Measurements from ENCODE around the gene LMNA.
A peak's percentile ranks its signal among the peaks of the same experiment; 100 is the strongest.
"Not testable (repeated sequence)": the region's sequence is repeated elsewhere in the genome, so short reads cannot be mapped to it uniquely, and the experiment has no call there.

Gene LMNA

DNA sequence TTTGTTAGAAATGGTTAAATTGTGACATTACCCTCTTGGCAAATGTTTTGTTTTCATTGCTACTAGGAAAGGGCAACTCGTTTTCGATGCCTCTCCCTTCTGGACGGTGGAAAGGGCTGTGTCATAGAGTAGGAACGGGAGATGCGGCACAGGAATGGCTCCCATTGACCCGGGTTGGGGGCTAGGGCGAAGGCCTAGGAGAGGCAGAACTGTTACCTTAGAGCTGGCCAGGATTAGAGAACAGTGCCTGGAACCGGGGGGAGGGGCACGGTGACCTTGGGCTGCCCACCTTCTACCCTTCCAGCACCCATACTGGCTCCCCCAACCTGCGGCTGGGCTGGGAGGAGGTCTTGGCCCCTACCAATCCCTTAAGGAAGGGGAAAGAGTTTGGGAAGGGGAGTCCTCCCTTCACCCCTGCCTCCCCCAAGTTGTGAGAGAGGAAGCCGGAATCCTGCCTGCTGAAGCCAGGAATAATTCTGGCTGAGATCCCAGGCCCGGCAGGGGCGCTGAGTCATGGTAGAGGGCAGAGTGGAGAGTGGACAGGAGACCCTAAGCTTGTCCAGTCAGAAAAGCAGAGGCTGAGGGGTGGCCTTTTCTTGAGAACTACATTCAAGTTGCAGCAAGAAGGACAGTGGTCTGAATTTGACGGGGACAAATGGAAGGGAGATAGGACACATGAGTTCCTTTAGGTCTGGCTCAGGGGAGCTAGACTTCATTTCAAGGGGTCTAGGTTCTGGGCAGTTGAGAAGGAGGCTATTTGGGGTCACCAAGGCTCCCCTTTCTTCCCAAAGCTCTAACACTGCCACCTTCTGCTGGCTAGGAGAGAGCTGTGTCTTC, 8.2 kb downstream of the LMNA start:
- DNase-seq = no peak

DNA sequence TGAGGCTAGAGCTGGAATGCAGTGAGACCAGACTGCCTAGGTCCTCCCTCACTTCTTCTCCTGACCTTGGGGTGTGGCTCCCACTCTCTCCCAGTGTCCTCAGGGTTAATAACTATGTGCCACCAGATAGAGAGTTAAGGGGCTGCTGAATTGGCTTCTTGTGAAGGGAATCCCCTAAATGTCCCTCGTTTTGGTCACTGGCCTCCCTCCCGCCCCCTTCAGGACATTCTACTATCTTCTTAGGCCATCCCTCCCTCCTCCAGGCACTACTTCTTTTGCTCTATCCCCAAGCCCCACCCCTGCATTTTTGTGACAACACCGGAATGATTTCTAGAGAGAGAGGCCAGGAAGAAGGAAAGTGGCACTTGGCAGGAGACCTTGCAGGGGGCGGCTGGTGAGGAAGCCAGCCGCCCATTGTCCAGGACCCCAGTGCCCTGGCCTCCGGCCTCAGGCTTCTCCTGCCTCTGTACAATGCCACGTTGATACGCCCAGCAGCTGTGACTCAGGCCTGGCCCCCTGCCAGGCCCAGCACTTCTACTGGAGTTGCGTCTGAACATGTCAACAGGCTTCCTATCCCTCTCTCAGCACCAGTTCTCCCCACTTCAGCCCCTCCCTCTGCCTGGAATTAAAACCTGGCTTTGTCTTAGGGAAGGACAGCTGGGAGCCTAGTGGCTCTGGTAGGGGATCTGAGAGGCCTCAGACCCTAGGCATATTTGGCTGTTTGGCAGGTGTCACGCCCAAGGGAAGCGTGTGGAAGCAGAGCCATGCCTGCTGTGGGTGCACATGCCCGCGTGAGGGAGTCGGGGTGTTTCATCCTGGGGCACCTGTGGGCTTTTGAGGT, 9.1 kb downstream of the LMNA start:
- peak; percentile 95 for DNase-seq

DNA sequence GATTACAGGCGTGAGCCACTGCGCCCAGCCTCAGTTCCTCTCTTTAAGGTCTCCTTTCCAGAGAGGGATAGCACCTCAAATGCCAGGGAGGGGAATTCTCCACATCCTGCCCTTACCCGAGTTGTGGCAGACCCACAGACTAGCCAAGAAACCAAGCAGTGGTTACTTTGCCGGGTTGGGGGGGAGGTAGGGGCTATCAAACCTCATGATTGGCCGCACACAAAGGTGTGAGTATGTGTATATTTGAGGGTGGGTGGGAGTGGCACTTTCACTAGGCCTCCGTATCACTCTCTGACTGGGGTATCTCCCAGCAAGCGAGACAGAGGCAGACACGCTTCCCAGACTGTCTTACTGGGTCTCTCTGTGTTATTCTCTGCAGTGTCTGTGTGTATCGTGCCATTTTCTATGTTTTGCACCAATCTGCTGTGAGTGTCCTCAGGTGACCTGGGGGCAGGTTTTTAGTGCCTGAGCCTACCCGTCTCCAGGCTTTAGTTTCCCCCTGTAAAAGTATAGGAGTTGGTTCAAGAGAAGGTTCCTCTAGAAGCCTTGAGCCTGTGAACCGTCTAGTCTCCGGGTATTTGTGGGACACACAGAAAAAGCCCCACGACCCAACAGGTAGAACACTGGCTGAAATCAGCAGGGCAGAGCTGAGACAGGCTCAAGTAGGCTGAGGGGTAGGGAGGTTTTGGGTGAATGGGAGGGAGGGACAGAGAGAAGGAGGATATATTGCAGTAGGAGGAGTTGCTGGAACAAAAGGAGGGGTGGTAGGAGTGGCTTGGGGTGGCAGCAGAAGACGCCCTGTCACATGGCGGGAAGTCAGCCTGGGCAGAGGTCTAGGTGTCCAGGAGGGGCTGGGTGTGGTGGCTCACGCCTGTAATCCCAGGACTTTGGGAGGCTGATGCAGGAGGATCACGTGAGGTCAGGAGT, 10.3 kb downstream of the LMNA start:
- DNase-seq = peak; percentile 89

DNA sequence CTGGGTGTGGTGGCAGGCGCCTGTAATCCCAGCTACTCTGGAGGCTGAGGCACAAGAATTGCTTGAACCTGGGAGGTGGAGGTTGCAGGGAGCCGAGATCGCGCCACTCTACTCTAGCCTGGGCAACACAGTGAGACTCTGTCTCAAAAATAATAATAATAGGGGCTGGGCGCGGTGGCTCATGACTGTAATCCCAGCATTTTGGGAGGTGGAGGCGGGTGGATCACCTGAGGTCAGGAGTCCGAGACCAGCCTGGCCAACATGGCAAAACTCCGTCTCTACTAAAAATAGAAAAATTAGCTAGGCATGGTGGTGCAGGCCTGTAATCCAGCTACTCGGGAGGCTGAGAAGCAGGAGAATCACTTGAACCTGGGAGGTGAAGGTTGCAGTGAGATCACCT, 11.0 kb downstream of the LMNA start:
- not testable (repeated sequence) for DNase-seq

DNA sequence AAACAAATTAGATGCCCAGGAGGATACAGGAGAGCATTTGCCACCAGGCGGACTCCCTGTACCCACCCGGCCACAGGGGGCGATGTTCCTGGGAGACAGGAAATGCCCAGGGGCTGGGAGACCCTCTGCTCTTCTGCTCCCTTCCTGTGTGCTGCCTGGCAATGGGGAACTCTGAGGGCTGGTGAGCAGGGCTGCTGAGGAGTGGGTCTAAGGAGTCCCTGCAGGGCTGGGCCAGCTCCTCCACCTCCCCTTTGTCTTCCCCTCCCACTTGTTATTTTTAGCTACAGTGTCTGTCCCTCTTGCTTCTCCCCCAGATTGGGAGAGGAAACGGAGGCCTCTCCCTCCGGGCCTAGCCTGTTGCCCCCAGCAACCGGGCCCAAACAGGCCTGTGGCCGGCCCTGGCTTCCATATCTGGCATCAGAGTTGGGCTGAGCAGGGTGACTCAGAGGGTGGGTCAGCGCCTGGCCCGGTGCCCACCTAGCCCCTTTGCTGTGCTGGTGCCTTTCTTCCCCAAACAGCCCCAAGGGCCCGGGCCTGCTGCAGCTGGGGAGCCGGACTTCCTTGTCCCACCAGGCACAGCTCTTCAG, 11.6 kb downstream of the LMNA start:
- DNase-seq = peak; percentile 97

DNA sequence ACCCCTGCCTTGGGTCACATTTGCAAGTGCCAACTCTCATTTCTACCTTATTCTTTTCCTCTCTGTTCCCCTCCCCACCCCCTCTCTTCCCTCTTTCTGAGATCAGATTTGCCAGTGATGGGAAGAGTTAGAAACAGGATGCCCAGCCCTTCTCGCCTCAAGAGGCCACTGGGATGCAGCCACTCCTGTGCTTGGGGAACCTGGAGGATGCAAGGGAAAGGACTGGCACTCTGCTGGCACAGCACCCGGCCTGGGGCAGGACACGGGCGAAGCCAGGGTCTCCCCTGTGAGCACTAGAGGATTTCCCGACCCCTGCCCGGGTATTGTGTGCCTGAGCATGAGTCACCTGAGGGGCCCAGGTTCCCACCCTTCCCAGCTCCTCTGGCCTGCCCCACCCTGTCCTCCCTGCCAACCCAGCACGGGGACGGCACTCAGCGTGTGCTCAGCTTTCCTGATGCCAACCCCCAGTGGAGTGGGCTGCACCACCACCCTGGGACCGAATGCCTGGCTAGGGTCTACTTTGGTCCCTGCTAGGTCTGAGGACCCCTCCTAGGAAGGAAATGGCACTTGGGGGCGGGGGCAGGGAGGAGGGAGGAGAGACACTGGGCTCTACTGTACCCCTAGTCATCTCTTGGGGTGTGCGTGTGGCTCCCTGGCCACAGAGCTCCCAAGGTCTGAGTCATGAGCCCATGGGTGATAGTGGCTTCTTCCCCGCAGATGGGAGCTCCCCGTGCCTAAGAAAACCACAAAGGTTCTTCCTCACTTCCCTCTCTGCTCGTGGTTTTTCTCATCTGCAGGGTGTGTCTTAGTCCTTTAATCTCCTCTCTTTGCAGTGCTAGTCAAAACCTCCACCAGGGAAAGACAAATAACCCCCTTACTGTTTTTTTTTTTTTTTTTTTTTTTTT, 12.4 kb downstream of the LMNA start:
- DNase-seq = peak; percentile 97

DNA sequence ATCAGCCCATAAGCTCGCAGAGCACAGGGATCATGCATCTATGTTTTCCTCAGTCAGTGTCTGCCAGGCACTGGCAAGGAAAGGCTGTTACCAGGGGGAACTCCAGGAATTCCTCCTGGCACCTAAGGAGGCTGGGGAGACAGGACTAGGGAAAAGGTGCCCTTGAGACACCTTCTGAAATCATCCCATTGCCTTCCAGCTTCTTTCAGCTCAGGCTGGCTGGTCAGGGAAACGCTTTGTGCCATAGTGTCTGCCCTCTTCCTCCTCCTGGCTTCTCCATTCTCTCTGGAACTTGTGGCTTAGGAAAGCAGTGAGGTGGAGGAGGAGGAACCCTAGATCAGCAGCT, 13.8 kb downstream of the LMNA start:
- no peak for DNase-seq

DNA sequence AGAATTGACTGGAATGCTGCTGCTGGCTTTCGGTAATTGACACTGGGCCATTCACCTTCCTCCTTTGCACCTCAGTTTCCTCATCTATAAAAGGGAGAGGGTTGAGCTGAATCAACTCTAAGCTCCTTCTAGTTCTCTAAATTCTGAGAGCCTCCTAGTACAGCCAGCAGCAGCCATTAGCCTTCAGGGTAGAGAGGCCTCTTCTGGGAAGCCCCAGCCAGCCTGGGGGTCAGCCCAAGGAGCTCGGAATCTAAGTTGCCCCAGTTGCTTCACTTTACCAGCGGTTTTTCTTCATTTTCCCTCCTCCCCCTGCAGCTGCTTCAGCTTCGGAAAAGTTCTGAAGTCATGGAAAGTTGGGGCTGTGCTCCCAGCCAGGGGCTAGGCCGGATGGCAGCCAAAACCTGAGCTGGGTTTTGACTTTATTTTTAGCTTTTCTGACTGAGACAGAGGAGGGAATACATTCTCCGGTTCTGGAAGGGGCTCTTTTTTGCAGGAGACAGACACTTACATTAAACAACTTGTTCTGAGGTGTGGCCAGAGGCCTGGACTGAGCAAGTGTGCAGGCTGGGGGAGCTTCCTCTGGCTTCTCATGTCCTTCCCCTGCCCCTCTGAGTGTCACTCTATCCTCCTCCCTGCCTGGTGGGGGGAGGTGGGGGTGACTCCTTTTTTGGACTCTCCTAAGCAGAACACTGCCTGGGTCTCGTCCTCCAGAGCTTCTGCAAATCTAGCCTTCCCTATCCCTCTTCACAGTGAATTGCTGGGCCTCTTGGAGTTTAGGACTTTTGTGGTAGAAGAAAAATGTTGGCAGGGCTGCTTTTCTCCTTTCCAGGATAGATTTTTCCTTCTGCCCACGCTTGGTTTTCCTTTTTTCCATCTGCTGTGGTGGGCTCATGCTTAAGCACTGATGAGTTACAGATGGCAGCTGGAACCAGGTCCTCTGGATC, 14.4 kb downstream of the LMNA start:
- no peak for DNase-seq

DNA sequence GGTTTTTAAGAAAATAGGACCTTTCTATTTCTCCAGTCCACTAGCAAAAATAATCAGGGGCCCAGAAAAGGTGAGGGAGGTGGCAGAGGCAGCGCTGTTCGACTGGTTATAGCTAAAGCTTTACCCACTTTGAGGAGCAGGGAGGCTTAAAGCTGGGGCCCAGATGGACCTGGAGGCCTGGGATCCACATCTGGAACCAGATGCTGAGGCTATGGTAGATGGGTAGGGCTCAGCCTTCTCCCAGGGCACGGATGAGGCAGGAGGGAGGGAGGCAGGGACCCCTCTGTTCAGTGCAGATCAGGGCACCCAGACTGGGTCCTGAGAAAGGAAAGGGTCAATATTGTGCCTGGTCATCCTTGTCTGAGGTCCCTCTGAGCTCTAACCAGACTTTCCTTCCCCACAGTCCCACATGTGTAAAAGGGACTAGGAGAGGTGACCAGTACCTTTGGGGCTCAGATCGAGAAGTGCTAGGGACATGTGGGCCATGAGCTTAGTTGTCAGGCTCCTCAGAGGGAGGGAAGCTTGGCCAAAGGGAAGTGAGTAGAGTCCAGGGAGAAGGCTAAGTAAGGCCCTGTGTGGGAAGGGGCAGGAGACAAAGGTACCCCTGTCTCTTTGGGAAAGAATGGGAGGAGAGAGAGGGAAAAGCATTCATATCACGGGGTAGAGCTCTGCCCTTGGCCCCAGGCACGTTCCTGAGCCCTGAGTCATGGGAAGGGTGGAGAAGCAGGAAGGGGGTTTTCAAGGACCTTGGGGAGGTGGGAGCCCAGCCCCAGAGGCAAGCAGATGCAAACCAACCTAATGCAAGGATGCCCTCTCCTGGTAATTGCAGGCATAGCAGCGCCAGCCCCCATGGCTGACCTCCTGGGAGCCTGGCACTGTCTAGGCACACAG, 15.4 kb downstream of the LMNA start:
- DNase-seq = peak; percentile 83

DNA sequence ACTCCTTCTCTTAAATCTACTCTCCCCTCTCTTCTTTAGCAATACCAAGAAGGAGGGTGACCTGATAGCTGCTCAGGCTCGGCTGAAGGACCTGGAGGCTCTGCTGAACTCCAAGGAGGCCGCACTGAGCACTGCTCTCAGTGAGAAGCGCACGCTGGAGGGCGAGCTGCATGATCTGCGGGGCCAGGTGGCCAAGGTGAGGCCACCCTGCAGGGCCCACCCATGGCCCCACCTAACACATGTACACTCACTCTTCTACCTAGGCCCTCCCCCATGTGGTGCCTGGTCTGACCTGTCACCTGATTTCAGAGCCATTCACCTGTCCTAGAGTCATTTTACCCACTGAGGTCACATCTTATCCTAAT, 16.0 kb downstream of the LMNA start:
- no peak for DNase-seq

DNA sequence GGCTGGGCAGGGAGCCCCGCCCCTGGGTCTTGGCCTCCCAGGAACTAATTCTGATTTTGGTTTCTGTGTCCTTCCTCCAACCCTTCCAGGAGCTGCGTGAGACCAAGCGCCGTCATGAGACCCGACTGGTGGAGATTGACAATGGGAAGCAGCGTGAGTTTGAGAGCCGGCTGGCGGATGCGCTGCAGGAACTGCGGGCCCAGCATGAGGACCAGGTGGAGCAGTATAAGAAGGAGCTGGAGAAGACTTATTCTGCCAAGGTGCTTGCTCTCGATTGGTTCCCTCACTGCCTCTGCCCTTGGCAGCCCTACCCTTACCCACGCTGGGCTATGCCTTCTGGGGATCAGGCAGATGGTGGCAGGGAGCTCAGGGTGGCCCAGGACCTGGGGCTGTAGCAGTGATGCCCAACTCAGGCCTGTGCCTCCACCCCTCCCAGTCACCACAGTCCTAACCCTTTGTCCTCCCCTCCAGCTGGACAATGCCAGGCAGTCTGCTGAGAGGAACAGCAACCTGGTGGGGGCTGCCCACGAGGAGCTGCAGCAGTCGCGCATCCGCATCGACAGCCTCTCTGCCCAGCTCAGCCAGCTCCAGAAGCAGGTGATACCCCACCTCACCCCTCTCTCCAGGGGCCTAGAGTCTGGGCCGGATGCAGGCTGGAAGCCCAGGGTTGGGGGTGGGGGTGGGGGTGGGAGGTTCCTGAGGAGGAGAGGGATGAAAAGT, 20.4 kb downstream of the LMNA start:
- DNase-seq = no peak

DNA sequence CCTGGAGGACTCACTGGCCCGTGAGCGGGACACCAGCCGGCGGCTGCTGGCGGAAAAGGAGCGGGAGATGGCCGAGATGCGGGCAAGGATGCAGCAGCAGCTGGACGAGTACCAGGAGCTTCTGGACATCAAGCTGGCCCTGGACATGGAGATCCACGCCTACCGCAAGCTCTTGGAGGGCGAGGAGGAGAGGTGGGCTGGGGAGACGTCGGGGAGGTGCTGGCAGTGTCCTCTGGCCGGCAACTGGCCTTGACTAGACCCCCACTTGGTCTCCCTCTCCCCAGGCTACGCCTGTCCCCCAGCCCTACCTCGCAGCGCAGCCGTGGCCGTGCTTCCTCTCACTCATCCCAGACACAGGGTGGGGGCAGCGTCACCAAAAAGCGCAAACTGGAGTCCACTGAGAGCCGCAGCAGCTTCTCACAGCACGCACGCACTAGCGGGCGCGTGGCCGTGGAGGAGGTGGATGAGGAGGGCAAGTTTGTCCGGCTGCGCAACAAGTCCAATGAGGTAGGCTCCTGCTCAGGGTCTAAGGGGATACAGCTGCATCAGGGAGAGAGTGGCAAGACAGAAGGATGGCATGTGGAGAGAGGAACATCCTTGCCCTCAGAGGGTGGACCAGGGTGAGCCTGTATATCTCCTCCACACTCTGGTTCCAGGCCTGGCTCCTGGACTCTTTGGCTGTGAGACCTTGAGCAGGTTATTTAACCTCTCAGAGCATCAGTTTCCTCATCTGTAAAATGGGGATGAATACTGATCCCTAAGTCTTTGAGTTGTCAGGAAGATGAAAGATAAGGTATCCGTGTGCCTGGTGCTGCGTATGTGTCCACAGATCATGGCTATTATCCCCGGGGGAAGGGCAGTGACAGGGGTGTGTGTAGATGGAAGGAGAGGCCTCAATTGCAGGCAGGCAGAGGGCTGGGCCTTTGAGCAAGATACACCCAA, 21.7 kb downstream of the LMNA start:
- no peak for DNase-seq

DNA sequence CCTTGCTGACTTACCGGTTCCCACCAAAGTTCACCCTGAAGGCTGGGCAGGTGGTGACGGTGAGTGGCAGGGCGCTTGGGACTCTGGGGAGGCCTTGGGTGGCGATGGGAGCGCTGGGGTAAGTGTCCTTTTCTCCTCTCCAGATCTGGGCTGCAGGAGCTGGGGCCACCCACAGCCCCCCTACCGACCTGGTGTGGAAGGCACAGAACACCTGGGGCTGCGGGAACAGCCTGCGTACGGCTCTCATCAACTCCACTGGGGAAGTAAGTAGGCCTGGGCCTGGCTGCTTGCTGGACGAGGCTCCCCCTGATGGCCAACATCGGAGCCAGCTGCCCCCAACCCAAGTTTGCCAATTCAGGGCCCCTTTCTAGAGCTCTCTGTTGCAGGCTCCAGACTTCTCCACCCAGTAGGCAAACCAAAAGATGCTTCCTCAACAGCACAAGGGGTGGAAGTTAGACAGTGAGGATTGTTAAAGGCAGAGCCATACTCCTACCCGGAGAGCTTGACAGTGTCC, 22.5 kb downstream of the LMNA start:
- DNase-seq = no peak

DNA sequence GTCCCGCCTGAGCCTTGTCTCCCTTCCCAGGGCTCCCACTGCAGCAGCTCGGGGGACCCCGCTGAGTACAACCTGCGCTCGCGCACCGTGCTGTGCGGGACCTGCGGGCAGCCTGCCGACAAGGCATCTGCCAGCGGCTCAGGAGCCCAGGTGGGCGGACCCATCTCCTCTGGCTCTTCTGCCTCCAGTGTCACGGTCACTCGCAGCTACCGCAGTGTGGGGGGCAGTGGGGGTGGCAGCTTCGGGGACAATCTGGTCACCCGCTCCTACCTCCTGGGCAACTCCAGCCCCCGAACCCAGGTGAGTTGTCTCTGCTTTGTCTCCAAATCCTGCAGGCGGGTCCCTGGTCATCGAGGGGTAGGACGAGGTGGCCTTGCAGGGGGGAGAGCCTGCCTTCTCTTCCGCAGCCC, 24.0 kb downstream of the LMNA start:
- DNase-seq = no peak

DNA sequence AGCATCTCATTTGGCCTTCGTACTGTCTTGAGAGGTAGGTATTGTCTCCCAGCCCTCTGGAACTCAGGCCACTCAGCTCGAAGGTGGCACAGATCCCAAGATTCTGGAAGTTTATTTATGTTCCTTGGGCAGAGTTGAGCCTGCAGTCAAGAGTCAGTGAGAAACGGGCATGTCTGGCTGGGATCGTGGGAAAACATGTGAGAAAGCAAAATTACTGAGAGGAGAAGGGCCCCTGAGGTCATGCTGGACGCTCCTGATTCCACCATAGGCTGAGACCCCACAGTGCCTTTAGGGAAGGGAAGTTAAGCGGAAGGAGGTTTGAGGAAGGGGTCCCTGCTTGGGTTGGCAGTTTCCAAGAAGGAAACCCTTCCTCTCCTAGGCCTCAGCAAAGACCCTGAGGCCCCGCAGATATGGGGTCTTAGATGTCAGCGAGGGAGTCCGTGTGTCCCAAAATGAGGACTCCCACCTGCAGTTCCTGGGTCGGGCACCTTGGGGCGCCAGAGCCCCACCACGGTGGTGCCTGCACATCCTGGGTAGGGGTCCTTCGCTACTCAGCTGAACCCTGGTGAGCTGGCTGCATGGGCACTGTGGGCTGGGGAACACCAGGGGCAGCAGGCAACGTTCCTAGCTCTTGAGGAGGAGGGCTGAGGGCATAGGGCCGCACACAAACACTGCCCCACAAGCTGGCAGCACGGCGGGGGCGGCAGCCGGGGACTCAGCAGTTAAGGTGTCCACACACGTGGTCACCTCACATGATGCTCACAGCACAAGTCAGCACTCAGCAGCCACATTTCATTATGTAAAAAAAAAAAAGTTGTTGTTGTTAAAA, 26.6 kb downstream of the LMNA start:
- peak; percentile 33 for DNase-seq

DNA sequence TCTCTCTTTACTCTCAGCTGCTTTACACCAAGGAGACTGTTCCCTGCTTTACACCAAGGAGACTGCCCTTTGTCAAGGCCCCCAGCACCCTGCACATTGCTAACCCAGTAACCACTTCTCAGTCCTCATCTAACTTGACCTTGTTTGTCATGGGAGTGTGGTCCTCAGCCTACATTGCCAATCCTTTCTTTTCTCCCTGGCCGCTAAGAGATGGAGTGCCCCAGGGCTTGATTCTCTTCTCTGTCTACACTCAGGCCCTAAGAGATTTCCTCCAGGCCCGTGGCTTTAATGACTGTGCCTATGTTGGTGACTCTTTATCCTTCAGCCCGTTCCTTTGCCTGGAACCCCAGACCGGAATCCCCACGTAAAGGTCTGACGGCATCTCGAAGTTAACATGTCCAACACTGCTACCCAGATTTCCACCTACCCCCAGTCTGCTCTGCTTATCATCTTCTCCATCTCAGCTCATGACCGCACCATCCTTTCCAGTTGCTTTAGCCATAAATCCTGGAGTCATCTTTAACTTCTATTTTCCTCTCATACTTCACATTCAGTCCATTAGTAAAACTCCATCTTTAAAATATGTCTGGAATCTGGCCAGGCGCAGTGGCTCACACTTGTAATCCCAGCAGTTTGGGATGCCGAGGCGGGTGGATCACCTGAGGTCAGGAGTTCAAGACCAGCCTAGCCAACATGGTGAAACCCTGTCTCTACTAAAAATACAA, 29.4 kb downstream of the LMNA start:
- no peak for DNase-seq
